Inferior parietal cortex (tissue), 1 donor: ENCODE results near the gene KRAS.

ENCODE experiments used
- DNase-seq: peaks from one replicate; pipeline ENCODE4 v3.0.0-alpha.2; 2016; ENCODE audit errors: extremely low spot score

The KRAS gene

GRCh38 chr12:25256005-25256404, 5.3 kb upstream of the KRAS start:
- DNase-seq = no peak

GRCh38 chr12:25254271-25254880, 3.6 kb upstream of the KRAS start:
- DNase-seq = no peak

- no peak for DNase-seq
These were observed 2.8 kb upstream of the KRAS start for GRCh38 chr12:25253371-25254068.

GRCh38 chr12:25252946-25253345, 2.2 kb upstream of the KRAS start:
- DNase-seq = no peak

GRCh38 chr12:25251769-25252168, 1.0 kb upstream of the KRAS start:
- DNase-seq = no peak

GRCh38 chr12:25249931-25250738, 594 bp downstream of the KRAS start:
- DNase-seq = no peak

- no peak for DNase-seq
These were observed 2.0 kb downstream of the KRAS start for GRCh38 chr12:25248732-25249131.

GRCh38 chr12:25248137-25248536, 2.6 kb downstream of the KRAS start:
- DNase-seq = no peak

- no peak for DNase-seq
These were observed 5.2 kb downstream of the KRAS start for GRCh38 chr12:25245491-25245890.

GRCh38 chr12:25243680-25243990, 7.1 kb downstream of the KRAS start:
- DNase-seq = no peak

- DNase-seq = no peak
These were observed 7.6 kb downstream of the KRAS start for GRCh38 chr12:25242981-25243679.

GRCh38 chr12:25241167-25242020, 9.3 kb downstream of the KRAS start:
- DNase-seq = peak; percentile 76

- DNase-seq = no peak
These were observed 14.1 kb downstream of the KRAS start for GRCh38 chr12:25236626-25237025.

GRCh38 chr12:25236190-25236589, 14.5 kb downstream of the KRAS start:
- no peak for DNase-seq

- no peak for DNase-seq
These were observed 37.4 kb downstream of the KRAS start for GRCh38 chr12:25213338-25213737.

- DNase-seq = no peak
These were observed 42.2 kb downstream of the KRAS start for GRCh38 chr12:25208554-25208953.

GRCh38 chr12:25207846-25208245, 42.9 kb downstream of the KRAS start:
- DNase-seq = no peak

- no peak for DNase-seq
These were observed 43.3 kb downstream of the KRAS start for GRCh38 chr12:25207411-25207810.

GRCh38 chr12:25202137-25202536, 48.6 kb downstream of the KRAS start:
- DNase-seq = no peak

- no peak for DNase-seq
These were observed 50.0 kb downstream of the KRAS start for GRCh38 chr12:25200703-25201102.

- no peak for DNase-seq
These were observed 53.1 kb downstream of the KRAS start for GRCh38 chr12:25197608-25198007.
